ENCODE results near the gene CD84.
"Not testable (repeated sequence)": the region's sequence is repeated elsewhere in the genome, so short reads cannot be mapped to it uniquely, and the experiment has no call there.

CD84 gene

GRCh38 chr1:160500321-160500990 lies 78.8 kb downstream of the CD84 start:
- DNase-seq, result no peak

GRCh38 chr1:160499631-160500030 lies 79.7 kb downstream of the CD84 start:
- peak; percentile 16 for DNase-seq

GRCh38 chr1:160498301-160499065 lies 80.8 kb downstream of the CD84 start:
- DNase-seq, result not testable (repeated sequence)

- DNase-seq, result no peak
These were observed 83.0 kb downstream of the CD84 start for GRCh38 chr1:160496334-160496733.

GRCh38 chr1:160494620-160495019 lies 84.7 kb downstream of the CD84 start:
- DNase-seq, result no peak

GRCh38 chr1:160492617-160493016 lies 86.7 kb downstream of the CD84 start:
- no peak for DNase-seq

GRCh38 chr1:160491981-160492380 lies 87.3 kb downstream of the CD84 start:
- no peak for DNase-seq
